GM21529 (cell line): ENCODE measurements around the gene VEGFC.

Experiments
- ATAC-seq: cut with Tn5 transposase; IDR thresholded peaks from one replicate; pipeline ENCODE4 v1.9.1; 2021; ENCODE audit not compliant: unreplicated experiment

Gene VEGFC

DNA sequence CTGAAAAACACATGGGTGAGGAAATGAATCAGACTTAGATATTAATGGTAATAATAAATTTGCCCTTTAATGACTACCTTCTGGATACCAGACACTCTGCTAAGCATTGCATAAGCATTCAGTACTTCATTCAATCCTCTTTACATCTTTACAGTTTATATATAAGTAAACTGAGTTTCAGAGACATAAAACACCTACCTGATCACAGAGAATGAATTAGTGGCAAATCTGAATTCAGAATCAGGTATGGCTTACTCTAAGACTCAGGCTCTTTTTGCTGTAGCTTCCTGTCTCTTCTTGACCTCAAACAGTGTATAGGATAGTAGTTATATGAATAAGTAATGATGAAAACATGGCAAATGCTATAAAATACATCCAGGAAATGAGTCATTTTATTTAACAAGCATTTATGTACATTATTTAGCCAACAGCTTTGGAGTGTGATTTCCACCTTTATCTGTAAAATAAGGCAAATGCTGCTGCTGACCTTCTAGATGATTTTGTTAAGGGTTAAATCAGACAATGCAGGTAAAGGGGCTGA lies 83.9 kb downstream of the VEGFC start:
- no peak for ATAC-seq

DNA sequence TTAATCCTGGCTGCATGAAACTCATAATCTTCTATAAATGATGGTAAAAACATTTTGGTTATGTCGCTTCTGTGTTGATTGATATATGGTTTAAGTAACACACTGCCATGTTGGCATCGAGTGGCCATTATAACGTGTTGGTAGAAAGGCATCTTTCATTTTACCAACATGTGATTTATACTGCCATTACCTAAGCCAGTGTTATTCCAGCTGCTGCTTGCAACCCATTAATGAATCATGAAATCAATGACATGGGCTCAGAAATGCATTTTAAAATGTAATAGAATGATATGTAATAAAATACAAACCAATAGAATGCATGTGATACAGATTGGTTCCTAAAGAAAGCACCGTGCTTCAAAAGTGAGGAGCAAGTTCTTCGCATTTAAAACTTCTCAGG lies 102.0 kb downstream of the VEGFC start:
- no peak for ATAC-seq

DNA sequence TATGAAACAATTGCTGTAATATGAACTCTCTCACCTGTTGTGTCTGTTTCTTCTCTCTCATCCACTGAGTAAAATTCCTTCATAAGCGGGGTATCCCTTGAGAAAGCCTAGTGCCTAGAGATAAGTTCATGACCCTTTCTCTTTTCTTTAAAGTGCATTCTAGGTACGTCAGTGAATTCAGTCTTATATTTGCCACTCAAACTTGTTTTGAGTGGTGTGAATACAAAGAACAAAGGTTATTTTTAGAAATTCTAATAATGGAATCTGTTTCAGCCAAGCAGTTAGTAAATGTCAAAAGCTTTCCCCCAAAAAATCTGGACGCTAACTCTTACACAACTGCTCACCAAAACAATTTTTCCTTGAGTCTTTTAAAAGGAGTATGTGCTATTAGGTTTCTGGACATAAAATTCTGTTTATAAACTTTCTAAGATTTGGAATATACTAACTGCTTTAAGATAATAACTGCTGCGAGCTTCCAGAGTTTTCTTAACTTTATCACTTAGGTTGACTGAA lies 112.0 kb downstream of the VEGFC start:
- no peak for ATAC-seq

DNA sequence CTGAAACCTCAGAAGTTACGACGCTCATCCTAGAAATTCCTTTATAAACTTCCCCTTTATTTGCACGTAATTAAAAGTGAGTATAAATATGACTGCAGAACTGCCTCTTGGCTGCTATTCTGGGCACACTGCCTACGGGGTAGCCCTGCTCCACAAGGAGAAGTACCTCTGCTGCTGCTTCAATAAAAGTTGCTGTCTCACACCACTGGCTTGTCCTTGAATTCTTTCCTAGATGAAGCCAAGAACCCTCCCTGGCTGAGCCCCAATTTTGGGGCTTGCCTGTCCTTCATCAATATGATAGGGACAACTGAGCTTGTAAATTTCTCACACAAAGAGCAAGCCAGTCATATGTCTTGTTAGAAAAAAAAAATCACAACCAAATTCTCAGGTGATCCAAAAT lies 115.8 kb downstream of the VEGFC start:
- ATAC-seq, result no peak

DNA sequence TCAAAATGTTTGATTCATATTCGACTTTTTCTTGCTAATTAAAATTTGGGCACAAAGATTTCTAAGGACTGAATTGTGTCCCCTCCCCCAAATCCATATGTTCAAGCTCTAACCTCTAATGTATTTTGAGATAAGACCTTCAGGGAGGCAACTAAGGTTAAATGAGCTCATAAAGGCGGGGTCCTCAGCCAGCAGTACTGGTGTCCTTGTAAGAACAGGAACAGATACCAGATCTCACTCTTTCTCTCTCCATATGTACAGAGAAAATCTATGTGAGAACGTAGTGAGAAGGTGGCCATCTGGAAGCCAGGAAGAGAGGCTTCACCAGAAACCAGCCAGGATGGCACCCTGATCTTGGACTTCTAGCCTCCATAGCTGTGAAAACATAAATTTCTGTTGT lies 116.9 kb downstream of the VEGFC start:
- no peak for ATAC-seq

DNA sequence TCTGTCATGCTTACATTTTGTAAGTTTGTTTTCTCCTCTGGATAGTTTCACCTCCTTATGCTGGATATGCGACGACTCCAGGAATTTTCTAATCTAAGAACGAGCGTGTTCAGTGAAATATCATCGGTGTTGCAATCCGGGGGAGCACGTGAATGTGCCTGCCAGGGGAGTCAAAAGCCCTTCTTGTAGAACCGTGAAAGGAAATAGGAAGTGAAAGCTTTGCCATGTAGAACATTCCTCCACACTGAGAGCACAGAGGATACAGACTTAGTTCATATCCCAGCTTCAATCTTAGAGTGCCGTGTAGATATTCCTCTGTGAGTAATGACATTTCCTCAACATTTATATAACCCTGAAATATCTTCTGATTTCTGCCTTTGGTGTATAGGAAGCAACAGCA lies 121.2 kb downstream of the VEGFC start:
- ATAC-seq, result no peak

DNA sequence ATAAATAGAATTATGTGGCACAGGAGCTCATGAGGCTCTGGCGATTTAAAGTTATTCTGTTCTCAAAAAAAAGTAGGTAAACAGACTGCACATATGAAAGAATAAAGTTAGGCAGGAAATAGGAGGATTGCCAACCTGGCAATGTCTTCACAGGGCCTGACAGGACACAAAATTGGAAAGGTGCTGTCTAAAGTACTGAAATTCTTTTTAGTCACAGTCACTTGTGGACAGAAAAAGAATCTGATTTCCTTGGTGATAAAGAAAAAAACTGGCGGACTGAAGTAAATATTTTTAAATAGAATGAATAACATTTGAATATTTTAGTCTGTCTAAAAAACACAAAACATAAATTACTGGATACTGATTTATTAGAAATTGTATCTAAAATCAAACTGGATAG lies 124.4 kb downstream of the VEGFC start:
- no peak for ATAC-seq

DNA sequence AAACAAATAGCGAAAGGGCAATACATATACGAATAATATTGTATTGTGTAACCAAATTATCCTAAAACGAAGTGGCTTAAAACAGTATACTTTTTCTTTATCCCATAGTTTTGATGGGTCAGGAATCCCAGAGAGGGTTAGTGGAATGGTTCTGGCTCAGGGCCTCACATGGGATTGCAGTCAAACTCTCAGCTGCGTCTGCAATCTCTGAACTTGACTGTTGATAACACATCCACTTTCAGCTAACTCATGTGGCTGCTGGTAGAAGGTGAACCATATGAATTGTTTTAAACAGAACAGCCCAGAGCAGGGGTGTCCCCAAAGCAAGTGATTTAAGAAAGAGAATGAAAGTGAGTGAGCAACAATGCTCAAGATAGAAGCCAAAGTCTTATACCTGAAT lies 127.8 kb downstream of the VEGFC start:
- no peak for ATAC-seq

DNA sequence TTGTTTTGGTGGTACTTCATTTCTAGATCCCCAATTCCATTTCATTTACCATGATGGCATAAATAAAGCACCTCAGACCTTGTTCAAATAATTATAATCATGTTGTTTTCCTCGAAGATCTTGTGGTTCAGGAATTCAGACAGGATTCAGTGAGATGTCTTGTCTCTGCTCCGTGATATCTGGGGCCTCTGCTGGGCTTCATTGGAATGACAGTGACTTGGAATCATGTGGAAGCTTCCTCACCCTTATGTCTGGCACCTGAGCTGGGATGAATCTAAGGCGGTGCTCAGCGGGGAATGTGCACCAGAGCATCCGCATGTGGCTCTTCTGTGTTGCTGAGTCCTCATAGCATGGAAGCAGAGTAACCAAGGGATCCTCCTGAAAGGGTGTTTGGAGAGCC lies 132.2 kb downstream of the VEGFC start:
- no peak for ATAC-seq

DNA sequence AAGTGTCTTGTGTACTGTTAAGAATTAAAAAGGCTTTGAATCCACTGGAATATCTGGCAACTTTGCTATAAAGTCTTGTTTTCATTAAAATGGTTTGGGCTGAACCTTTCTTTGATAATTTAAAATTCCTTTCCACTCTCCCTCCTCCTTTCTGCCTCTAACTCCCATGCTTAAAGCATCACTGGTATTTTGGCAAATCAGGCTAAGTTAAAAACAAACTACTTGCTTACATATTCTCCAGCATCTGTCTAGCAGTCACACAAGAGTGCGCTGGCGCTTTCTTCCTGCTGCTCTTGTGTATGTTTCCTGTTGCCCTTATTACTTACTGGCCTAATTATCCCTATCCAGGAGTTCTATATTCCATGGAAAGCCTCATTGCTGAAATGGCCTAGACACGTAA lies 136.6 kb downstream of the VEGFC start:
- ATAC-seq, result no peak

DNA sequence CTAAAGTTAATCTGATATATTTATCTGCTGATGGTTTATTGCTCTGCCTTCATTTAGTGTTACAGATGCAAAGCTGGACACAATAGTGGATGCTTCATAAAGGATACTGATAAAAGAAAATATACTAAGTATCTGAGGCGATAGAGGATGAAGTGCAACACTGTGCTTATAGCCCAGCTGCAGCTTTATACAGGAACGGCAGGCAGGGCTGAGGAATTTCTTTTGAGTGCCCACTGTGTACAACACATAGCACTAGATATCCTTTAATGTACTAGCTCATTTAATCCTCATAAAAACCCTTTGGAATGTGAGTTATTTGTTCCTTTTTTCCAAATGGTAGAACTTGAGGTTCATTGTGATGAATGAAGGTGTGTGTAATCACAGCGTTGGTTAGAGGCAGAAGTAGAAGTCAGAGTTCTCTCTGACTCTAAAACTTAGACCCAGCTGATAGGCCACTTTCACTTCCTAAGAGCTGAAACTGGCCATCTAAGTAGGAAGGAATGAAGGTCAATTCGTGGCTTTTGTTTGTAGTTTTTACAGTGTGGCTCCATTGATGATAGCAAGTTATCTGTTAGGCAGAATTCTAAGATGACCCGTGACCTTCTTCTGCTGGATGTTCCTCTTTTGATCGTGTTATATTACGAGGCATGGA lies 138.0 kb downstream of the VEGFC start:
- ATAC-seq, result no peak

DNA sequence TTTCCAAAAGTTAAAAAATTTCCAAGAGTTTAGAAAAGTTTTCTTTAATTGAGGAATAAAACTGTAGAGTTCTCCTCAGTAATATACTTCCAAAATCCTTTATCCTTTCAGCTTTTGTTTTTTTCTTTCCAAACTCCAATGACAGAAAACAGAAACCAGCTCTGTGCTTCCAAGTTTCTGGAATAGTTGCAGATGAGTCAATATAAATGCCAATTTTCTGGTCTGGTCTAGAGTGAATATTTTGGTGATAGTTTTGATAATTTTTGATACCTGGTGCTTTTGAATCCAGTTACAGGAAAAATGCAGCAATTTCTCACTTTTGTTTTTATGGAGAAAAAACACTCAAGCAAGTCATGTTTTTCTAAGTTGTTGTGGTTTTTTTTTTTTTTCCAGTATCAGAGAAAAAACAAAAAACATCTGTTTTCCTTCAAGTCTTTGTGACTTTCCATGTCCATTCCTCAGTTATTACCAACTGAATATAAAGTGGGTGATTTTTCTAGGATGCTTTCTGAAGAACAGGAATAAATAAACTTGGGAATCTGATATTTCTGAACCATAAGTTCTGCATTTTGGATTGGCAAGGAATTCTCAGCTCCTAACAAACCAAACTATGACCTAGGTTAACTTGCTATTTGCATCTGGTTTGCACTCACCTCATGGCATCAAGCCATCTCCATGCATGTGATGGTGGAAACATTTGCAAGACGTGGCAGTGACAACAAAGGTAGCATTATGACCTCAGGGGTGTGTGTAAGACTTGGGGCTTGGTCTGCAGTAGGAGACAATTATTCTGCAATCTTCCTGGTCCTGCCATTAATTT lies 139.1 kb downstream of the VEGFC start:
- ATAC-seq, result no peak

DNA sequence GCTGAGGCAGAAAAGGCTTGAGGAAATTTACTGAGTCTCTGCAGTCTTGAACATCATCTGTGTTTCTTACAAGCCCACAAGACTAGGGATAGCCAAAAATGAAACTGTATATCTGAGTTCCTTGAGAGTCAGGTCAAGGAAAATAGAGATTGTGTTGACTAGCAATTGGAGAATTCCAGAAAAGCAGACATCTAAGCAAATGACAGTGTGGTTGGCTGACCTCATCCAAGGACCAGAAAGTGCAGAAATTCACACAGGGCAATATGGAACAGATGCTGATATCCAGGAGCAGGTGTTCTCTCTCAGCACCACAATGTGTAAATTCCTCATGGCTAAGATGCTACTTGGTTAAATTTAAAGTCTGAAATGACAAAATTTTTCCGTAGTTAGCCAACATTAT lies 146.4 kb downstream of the VEGFC start:
- no peak for ATAC-seq

DNA sequence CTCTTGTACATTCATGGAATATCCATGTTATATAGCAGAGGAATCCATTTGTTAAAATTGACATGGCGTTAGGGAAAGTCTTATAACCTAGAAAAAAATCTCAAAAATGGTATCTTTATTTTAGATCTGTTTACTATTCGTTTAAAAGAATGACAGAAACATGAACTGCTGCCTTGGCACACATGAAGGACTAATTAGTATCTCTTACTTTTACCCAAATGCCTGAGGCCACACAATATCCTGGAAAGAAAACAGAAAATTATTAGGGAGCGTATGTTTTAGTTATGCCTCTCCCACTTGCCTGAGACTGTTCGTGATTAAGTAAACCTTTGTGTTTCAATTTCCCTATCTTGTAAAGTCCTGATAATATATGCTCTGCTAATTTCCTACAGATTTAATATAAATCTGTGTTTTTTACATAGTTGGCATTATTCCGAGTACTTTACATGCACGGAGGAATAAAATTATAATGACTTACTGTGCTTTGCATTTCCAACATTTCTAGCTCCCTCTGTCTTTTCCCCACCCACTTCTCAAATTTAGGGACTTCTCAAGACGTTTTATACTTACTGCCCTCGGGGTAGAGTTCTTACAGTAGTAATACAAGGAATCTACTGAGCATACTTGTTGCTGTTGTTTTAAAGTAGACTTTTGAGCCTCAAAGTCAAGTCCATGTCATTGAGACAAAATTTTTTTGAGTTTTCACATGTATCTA lies 147.3 kb downstream of the VEGFC start:
- no peak for ATAC-seq

DNA sequence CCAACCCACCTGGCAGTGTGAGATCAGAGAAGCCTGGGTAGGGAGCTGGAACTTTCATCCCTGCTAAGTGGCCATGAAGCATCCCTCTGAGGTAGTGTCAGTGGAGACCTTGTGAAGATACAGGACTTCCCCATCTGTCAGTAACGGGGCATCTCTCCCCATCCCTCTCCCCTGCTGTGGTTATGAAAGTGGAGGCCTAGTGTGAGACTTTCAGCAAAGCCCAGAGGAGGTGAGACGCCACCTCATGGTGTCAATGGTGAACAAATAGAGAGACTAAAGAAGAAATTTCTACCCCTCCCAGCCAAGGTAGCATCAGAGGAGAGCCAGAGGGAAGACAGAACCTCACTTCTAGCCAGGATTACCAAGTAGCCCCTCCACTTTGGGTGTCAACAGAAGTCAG lies 150.2 kb downstream of the VEGFC start:
- no peak for ATAC-seq

DNA sequence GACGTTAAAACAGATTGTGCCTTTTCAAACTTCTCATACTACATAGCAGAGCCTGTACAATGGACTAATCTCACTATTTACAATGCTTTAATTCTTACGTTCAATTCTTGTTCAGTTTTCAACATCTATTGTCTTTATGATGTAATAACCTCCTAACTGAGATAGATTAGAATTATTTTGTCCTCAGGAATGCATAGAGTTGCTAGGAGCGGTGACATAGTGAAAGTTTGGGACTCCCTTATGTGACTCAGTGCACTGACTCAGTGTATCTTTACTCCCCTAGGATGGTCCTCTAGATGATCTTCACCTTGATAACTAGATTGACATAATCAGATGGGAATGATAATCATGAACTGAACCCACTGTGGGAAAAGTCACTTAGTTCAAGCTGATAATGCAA lies 151.5 kb downstream of the VEGFC start:
- no peak for ATAC-seq

DNA sequence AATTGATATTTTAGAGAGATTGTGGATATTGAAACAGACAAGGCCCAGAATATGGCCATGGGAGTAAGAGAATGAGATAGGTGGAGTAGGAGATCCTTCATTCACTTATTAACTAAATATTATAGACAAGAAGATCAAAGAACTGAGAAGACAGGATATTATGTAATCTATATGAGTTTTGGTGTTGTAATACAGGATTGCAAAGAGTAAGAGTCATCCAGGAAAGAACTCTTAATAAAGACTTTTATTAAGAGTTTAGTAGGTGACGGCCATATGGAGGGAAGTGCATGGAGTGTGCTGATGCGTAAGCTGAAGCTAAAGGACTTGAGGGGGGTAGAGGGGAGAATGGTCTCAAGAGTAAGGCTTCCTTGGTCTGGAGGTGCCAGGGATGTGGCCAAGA lies 153.7 kb downstream of the VEGFC start:
- no peak for ATAC-seq

DNA sequence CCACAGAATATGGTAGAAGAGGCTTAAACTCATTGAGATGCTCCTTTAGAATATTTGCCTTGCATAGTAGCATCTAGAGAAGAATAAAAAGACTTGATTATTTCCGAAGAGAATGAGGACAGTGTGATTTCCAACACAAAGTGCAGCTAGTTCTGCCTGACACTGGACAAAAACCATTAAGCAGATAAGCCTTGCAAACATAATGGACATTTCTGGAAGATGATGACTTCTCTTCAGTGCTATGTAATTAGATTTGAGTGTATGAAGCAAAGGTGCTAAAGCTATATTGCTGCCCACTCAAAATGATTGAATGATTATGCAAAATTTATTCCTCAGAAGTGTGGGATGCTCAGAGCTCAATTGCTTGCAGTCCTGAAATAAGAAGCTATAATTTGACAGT lies 156.4 kb downstream of the VEGFC start:
- ATAC-seq, result no peak

DNA sequence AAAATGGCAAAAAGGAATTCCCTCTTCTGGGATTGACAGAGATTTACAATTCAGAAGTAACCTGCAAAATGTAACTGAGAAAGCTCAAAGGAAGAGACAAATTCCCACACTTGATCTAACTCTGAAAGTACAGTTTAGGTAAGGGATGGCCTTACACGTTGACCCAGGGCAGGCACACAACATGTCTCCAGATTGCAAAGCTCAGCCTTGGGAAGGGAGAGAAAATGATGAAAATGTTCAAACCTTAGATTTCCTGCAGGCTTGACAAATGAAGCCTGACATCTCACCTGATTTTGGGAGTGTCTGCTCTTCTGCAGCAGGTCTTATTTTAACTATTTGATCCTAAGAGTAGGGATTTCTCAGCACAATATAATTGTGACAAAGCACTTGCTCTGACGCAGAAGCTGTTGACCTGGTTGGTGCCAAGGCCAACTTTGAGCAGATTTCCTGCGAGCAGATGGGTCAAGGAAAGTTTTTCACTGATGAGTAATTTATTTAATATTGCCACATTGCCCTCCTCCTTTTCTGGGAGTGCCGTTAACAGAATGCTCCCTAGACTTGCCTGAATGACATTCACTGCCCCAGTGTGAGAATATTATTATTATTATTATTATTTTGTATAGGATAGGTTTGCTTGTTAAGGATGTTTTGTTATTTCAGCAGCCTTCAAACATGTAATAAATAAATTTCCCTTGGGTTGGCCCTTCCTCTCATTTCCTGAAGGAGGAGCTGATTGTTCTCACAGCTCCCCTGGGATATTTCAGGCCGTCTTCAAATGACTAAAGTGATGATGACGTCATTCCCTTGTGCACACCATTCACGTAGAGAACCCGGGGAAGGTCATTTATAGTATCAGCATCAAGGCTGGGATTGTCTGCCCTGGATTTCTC lies 157.1 kb downstream of the VEGFC start:
- no peak for ATAC-seq
